ENCODE results near the gene NTSR2.

NTSR2 gene

GRCh38 chr2:11628675-11629074 lies 41.3 kb downstream of the NTSR2 start:
- DNase-seq (ENCODE audit: low read depth in 2 of 2): no peak

DNA sequence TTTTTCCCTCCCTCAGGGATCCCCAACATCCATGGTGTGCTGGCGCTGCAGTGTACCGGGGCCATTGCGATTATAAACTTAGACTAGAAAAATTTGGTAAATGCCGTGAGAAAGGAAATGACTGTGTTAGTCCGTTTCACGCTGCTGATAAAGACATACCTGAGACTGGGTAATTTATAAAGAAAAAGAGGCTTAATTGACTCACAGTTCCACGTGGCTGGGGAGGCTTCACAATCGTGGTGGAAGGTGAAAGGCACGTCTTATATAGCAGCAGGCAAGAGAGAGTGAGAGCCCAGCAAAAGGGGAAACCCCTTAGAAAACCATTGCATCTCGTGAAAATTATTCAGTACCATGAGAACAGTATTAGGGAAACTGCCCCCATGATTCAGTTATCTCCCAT lies 44.3 kb downstream of the NTSR2 start:
- no peak for DNase-seq (ENCODE audit: low read depth in 2 of 2)

GRCh38 chr2:11624893-11625292 lies 45.1 kb downstream of the NTSR2 start:
- DNase-seq (ENCODE audit: low read depth in 2 of 2): no peak

DNA sequence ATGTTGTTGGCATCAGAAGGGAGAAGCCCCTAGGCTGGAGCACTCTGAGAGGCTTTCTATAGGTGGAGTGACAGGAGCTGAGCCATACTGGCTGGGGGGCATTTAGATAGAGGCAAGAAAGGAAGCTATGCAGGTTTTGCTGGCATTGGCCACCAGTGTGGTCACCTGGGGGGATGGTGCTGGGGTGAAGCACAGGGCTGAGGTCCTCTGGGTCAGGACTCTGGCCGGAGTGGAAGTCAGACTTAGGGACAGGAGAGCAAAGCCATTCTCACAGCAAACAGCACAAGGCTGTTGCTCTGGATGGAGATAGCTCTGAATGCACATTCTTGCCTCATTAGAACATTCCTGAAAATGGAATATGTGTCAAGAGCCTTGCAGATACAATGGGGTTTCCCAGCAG lies 47.4 kb downstream of the NTSR2 start:
- no peak for DNase-seq (ENCODE audit: low read depth in 2 of 2)

- DNase-seq (ENCODE audit: low read depth in 2 of 2): no peak
These were observed 48.6 kb downstream of the NTSR2 start for GRCh38 chr2:11621410-11621809.

DNA sequence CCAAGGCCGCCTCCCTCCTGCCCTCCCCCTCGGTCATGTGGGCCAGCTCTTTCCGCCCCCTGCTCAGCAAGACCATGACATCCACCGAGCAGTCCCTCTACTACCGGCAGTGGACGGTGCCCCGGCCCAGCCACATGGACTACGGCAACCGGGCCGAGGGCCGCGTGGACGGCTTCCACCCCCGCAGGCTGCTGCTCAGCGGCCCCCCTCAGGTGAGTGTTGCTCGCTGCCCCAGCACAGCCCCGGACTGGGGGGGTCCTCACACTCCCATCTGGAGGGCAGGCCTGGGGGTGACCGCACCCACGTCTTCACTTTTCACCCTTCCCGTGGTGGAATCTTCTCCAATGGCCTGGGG lies 51.3 kb downstream of the NTSR2 start:
- no peak for DNase-seq (ENCODE audit: low read depth in 2 of 2)

DNA sequence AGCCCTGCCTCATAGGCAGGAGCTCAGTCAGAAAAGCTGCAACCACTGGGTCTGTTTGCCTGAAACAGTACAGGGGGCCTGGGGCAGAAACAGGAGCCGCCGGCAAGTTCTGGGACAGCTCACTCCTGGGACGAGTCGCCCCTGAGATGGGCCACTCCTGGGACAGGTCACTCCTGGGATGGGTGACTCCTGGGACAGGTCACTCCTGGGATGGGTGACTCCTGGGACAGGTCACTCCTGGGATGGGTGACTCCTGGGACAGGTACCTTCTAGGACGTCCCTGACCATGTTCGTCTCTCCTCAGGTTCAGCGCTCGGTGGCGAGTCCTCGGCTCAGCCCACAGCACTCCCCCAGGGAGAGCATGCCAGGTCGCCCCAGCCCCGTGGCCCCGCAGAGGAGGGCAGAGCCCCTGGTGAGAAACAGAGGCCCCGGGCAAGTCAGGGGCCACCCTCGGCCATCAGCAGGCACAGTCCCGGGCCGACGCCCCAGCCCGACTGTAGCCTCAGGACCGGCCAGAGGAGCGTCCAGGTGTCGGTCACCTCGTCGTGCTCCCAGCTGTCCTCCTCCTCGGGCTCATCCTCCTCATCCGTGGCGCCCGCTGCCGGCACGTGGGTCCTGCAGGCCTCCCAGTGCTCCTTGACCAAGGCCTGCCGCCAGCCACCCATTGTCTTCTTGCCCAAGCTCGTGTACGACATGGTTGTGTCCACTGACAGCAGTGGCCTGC lies 51.8 kb downstream of the NTSR2 start:
- no peak for DNase-seq (ENCODE audit: low read depth in 2 of 2)

DNA sequence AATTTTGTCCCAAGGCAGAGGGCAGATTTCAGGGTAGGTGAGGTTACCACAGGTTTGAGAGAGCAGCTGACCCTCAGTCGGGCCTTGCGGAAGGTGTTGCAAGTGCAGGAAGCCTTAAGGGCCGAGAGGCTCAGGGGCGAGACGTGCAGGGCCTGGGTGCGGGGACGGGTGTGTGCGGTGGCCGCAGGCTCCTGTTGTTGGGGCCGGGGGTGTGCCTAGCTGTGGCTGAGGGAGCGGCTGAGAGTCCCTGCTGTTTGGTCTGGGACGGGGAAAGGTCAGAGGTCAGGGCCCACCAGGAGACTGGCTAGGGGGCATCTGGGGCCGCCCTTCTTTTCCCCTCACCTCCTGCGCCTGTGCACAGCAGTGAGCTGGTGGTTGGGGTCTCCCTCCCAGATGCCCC lies 52.5 kb downstream of the NTSR2 start:
- DNase-seq (ENCODE audit: low read depth in 2 of 2): no peak

GRCh38 chr2:11616851-11617415 lies 53.1 kb downstream of the NTSR2 start:
- DNase-seq (ENCODE audit: low read depth in 2 of 2): no peak

- no peak for DNase-seq (ENCODE audit: low read depth in 2 of 2)
These were observed 53.8 kb downstream of the NTSR2 start for GRCh38 chr2:11616097-11616687.

GRCh38 chr2:11615209-11615608 lies 54.8 kb downstream of the NTSR2 start:
- no peak for DNase-seq (ENCODE audit: low read depth in 2 of 2)

DNA sequence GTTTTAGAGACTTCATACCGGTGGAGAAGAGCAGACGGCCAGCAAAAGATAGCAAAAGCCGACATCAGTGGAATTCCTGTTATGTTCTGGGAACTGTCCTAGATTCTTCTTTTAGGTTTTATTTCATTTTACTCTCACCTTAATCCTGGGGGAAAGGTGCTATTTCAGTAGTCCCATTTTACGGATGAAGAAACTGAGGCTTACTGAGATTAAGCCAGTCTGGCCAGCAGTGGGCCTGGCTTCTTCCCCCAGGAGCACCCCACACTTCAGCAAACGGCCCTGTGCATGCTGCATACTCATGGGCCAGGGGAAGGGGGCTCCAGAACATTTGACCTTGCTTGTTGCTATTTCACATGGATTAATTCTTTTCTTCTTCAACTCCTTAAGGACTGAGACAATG lies 56.7 kb downstream of the NTSR2 start:
- DNase-seq (ENCODE audit: low read depth in 2 of 2): no peak

GRCh38 chr2:11612553-11613215 lies 57.3 kb downstream of the NTSR2 start:
- DNase-seq (ENCODE audit: low read depth in 2 of 2): no peak

DNA sequence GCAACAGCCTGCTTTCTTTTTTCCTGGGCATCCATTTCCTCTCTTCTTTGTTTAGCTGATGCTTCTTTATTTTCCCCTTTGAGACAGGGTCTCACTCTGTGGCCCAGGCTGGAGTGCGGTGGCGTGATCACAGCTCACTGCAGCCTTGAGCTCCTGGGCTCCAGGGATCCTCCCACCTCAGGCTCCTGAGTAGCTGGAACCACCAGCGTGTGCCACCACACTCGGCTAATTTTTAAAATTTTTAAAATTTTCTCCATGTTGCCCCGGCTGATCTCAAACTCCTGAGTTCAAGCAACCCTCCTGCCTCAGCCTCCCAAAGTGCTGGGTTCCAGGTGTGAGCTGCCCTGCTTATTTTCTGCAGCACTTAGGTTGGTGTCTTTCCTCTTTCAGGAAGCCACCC lies 58.7 kb downstream of the NTSR2 start:
- no peak for DNase-seq (ENCODE audit: low read depth in 2 of 2)

DNA sequence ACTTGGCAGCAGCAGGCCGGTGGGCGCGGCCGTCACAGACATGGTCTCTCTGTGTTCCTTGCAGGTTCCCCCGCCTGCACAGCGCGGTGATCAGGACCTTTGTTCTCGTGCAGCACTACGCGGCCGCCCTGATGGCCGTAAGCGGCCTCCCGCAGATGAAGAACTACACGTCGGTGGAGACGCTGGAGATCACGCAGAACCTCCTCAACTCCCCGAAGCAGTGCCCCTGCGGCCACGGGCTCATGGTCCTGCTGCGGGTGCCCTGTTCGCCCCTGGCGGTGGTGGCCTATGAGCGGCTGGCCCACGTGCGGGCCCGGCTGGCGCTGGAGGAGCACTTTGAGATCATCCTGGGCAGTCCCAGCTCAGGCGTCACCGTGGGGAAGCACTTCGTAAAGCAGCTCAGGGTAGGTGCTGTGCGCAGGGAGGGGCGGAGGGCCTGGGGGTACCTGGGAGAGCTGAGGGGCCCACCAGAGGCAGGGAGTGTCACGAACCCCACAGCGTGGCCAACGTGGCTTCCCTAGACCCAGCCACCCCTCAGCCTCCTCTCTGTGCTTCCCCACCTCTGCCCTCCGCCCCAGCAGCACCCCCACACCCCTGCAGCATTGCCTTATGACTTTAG lies 59.3 kb downstream of the NTSR2 start:
- DNase-seq (ENCODE audit: low read depth in 2 of 2): no peak

Data from stimulated activated CD4-positive, alpha-beta T cell treated with anti-CD3 and anti-CD28 coated beads, Interleukin-4, amount 100 ng/mL, for 48 hours (primary cell).